ENCODE data around the gene TUFT1. TPM values are rescaled to one million over a fixed set of nuclear protein-coding genes. Genes with fewer than 3 reads are reported as not detected.

Gene TUFT1
- total and polyA plus RNA-seq, 9 of the 15 experiments (the other 6 are each of a cell fraction or from before 2014, with no cell fraction given), result 0.54 to 2.0 (median 1.7) TPM

DNA sequence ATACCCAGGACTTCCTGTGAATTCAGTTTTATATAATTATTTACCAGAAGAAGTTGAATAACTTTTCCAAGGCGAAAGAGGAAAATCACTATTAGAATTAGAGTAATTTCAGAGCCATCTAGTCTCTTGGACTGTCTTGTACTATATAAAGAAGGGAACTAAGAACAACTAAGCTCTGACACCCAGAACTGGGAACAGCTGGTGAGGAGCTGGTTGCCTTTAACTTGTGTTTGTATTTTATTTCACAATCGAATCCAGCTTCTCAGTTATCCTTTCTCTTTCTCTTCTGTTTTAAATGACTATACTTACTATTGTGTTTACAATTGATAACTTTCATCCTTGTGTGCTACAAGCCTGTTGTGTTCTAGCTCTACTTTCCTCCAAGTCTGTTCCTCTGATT, 80.2 kb downstream of the TUFT1 start:
- Histone ChIP-seq H3K27ac (ENCODE audit: extremely low read depth, low read depth, low read length) (no peak overlapping the region), H3K9ac (ENCODE audit: insufficient read depth in 1 of 2, low read depth in 2 of 2, low read length in 2 of 2) (no peak overlapping the region), H3K4me1 (replicated peaks in 1 of 2; ENCODE audit: control insufficient read depth in 2 of 2, insufficient read depth in 2 of 2, low read length in 2 of 2) (no peaks in the 10 kb centered on the region), H4K20me1 (replicated peaks; ENCODE audit: control insufficient read depth, insufficient read depth, low read length) (no peaks in the 10 kb centered on the region), H3K79me2 (ENCODE audit: control insufficient read depth, insufficient read depth, low read length) (peaks cover 8% of the 10 kb centered on the region; the same call in 2 of the 3 replicates), H3K4me2 (ENCODE audit: insufficient read depth, low read length) (no peak overlapping the region), H3K4me3 (no peak overlapping the region), H3K36me3 (ENCODE audit: control insufficient read depth, insufficient read depth, low read length) (no peaks in the 10 kb centered on the region; the same call in 2 of the 3 replicates), H3K27me3 (ENCODE audit: control insufficient read depth in 2 of 2, insufficient read depth in 2 of 2, low read length in 2 of 2) (no peaks in the 10 kb centered on the region), H3K9me3 (replicated peaks; ENCODE audit: control insufficient read depth, insufficient read depth, low read depth, low read length) (no peaks in the 10 kb centered on the region), H3K9me1 (ENCODE audit: control insufficient read depth, insufficient read depth, low read length) (no peaks in the 10 kb centered on the region), H2AFZ (ENCODE audit: low read depth, low read length) (no peak overlapping the region)
- ATAC-seq (no peak), DNase-seq (ENCODE audit: extremely low read depth in 1 of 4, low spot score in 3 of 4) (no peak), FAIRE-seq (no peak)
- TF ChIP-seq, protein P1, sequence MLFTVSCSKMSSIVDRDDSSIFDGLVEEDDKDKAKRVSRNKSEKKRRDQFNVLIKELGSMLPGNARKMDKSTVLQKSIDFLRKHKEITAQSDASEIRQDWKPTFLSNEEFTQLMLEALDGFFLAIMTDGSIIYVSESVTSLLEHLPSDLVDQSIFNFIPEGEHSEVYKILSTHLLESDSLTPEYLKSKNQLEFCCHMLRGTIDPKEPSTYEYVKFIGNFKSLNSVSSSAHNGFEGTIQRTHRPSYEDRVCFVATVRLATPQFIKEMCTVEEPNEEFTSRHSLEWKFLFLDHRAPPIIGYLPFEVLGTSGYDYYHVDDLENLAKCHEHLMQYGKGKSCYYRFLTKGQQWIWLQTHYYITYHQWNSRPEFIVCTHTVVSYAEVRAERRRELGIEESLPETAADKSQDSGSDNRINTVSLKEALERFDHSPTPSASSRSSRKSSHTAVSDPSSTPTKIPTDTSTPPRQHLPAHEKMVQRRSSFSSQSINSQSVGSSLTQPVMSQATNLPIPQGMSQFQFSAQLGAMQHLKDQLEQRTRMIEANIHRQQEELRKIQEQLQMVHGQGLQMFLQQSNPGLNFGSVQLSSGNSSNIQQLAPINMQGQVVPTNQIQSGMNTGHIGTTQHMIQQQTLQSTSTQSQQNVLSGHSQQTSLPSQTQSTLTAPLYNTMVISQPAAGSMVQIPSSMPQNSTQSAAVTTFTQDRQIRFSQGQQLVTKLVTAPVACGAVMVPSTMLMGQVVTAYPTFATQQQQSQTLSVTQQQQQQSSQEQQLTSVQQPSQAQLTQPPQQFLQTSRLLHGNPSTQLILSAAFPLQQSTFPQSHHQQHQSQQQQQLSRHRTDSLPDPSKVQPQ (CRISPR knock-in tag; IDR thresholded peaks at IDR 0.05; ENCODE audit: borderline replicate concordance), result no peak
- TF ChIP-seq CEBPB (tag; IDR thresholded peaks at IDR 0.05), result peak; percentile 27; the same call in 1 of the 2 replicates
- POLR2A ChIA-PET, result interaction anchor here (0.6 to 1.9 kb wide), 9 partner anchors 8 to 1256 kb away, joined by 3 to 10 read pairs (median 4); partner anchors contain the start of gene RPRD2
- in situ Hi-C loops (cut with MboI), result no loop called here
- no TSS peak for BruUV-seq (replicated peaks)
- CTCF ChIA-PET (ENCODE audit: low intra/inter-chr PET ratio), result no interaction called here
- intact Hi-C loops (cut with micrococcal nuclease), result no loop called here
- WGBS (ENCODE audit: insufficient coverage, low coverage, missing lambda C conversion rate), result 55% methylated on average over 2 of the region's 2 CpGs

DNA sequence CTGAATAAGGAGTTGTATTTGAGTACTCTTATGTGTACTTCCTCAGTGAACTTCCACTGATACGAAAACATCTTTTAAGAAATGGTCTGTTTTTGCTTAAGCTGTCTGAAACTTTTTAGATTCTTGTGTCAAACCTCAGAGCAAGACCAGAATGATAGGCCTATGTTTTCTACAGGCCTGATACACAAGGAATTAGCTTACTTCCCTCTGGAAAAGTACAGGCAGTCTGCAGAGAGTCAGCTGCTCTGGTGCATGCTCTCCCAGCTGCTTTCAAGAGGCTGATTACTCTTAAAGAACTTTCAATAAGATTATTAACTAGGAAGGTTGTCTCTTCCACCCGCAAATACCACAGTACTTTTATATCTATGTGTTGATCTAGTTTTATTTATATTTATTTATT, 81.2 kb downstream of the TUFT1 start:
- in situ Hi-C loops (cut with MboI) (no loop called here), intact Hi-C loops (cut with micrococcal nuclease) (no loop called here)
- Histone ChIP-seq H3K9me1 (ENCODE audit: control insufficient read depth, insufficient read depth, low read length) (no peaks in the 10 kb centered on the region), H3K4me3 (no peak overlapping the region), H3K27ac (ENCODE audit: extremely low read depth, low read depth, low read length) (no peak overlapping the region), H3K36me3 (ENCODE audit: control insufficient read depth, insufficient read depth, low read length) (no peaks in the 10 kb centered on the region; the same call in 2 of the 3 replicates), H4K20me1 (replicated peaks; ENCODE audit: control insufficient read depth, insufficient read depth, low read length) (no peaks in the 10 kb centered on the region), H3K9me3 (replicated peaks; ENCODE audit: control insufficient read depth, insufficient read depth, low read depth, low read length) (no peaks in the 10 kb centered on the region), H2AFZ (ENCODE audit: low read depth, low read length) (no peak overlapping the region), H3K79me2 (ENCODE audit: control insufficient read depth, insufficient read depth, low read length) (peaks cover 8% of the 10 kb centered on the region; the same call in 2 of the 3 replicates), H3K4me2 (ENCODE audit: insufficient read depth, low read length) (no peak overlapping the region), H3K4me1 (replicated peaks in 1 of 2; ENCODE audit: control insufficient read depth in 2 of 2, insufficient read depth in 2 of 2, low read length in 2 of 2) (no peaks in the 10 kb centered on the region), H3K9ac (ENCODE audit: insufficient read depth in 1 of 2, low read depth in 2 of 2, low read length in 2 of 2) (no peak overlapping the region), H3K27me3 (ENCODE audit: control insufficient read depth in 2 of 2, insufficient read depth in 2 of 2, low read length in 2 of 2) (no peaks in the 10 kb centered on the region)
- no TSS peak for BruUV-seq (replicated peaks)
- ATAC-seq (no peak), FAIRE-seq (no peak), DNase-seq (ENCODE audit: extremely low read depth in 1 of 4, low spot score in 3 of 4) (no peak)
- 56% methylated on average over 2 of the region's 2 CpGs for WGBS (ENCODE audit: insufficient coverage, low coverage, missing lambda C conversion rate)
- POLR2A ChIA-PET, result interaction anchor here (1.0 kb wide), 1 partner anchor 9 kb away, joined by 4 read pairs; no protein-coding TSS in a partner anchor
- TF ChIP-seq ZC3H8 (IDR thresholded peaks at IDR 0.05), result no peak
- no peak for TF ChIP-seq SREBF2 (CRISPR knock-in tag; IDR thresholded peaks at IDR 0.05)
- TF ChIP-seq, protein P2, sequence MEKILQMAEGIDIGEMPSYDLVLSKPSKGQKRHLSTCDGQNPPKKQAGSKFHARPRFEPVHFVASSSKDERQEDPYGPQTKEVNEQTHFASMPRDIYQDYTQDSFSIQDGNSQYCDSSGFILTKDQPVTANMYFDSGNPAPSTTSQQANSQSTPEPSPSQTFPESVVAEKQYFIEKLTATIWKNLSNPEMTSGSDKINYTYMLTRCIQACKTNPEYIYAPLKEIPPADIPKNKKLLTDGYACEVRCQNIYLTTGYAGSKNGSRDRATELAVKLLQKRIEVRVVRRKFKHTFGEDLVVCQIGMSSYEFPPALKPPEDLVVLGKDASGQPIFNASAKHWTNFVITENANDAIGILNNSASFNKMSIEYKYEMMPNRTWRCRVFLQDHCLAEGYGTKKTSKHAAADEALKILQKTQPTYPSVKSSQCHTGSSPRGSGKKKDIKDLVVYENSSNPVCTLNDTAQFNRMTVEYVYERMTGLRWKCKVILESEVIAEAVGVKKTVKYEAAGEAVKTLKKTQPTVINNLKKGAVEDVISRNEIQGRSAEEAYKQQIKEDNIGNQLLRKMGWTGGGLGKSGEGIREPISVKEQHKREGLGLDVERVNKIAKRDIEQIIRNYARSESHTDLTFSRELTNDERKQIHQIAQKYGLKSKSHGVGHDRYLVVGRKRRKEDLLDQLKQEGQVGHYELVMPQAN (IDR thresholded peaks at IDR 0.05; ENCODE audit: borderline replicate concordance), result no peak
- TF ChIP-seq MBD2 (IDR thresholded peaks at IDR 0.05; ENCODE audit: borderline replicate concordance, low read depth), result no peak
- TF ChIP-seq GTF2A2 (tag; IDR thresholded peaks at IDR 0.05), result no peak
- no peak for TF ChIP-seq POU5F1 (IDR thresholded peaks at IDR 0.05; ENCODE audit: borderline replicate concordance, low read depth, low read length, partially characterized antibody)
- TF ChIP-seq ZKSCAN8 (CRISPR knock-in tag; IDR thresholded peaks at IDR 0.05), result no peak
- TF ChIP-seq POLR3A (IDR thresholded peaks at IDR 0.05; ENCODE audit: borderline replicate concordance, extremely low read depth, insufficient read depth, insufficient read length), result no peak
- TF ChIP-seq ZKSCAN3 (CRISPR knock-in tag; IDR thresholded peaks at IDR 0.05), result no peak
- TF ChIP-seq ZBTB1 (CRISPR knock-in tag; IDR thresholded peaks at IDR 0.05; ENCODE audit: borderline replicate concordance, low read depth), result no peak
- CTCF ChIA-PET (ENCODE audit: low intra/inter-chr PET ratio), result no interaction called here

Measured in K562 (cell line).